Upper lobe of right lung (tissue), 1 donor: ENCODE results near the gene FEN1. TPM values are rescaled to one million over a fixed set of nuclear protein-coding genes. Genes with fewer than 3 reads are reported as not detected.

ENCODE experiments used
- ATAC-seq: fragments of 200-7000 bp; cut with Tn5 transposase; one replicate; pipeline ENCODE4 v1.9.1; 2020; ENCODE audit warnings: mild to moderate bottlenecking, moderate library complexity
- DNase-seq: peaks from one replicate; pipeline ENCODE4 v3.0.0-alpha.2; 2020
- H3K27ac ChIP-seq: fragments of 200-600 bp; one replicate; pipeline ENCODE4 v1.8.0; 2022
- H3K27me3 ChIP-seq: fragments of 200-600 bp; one replicate; pipeline ENCODE4 v1.8.0; 2022; ENCODE audit warnings: mild to moderate bottlenecking
- H3K36me3 ChIP-seq: fragments of 200-600 bp; one replicate; pipeline ENCODE4 v1.8.0; 2022
- H3K4me1 ChIP-seq: fragments of 200-600 bp; one replicate; pipeline ENCODE4 v1.8.0; 2022
- H3K4me3 ChIP-seq: fragments of 200-600 bp; one replicate; pipeline ENCODE4 v1.8.0; 2022; ENCODE audit warnings: mild to moderate bottlenecking
- H3K9me3 ChIP-seq: fragments of 200-600 bp; one replicate; pipeline ENCODE4 v1.8.0; 2022
- intact Hi-C: fragments of 100-400 bp; cut with DNase I; formaldehyde crosslinking; loops from one replicate; pipeline ENCODE4 v1.11.0; 2022
- total RNA-seq: library from RNA; stranded (reverse); fragmentation: NEBNext Ultra II Directional; extraction: Animal tissue kit (Norgen Biotek cat#: 25700); gene quantifications from one replicate; pipeline ENCODE4 v1.2.1, GENCODE V29; 2021
- TF ChIP-seq, protein P1 (sequence below): fragments of 200-600 bp; IDR thresholded peaks from one replicate; pipeline ENCODE4 v1.8.0; 2022; ENCODE audit warnings: antibody characterized with exemption
- donor health status: DM: no; HTN: yes; CAD: no; lungs with severe emphysema.

FEN1 gene
- total RNA-seq, 1 donor from 2014 or later = 4.9 TPM

DNA sequence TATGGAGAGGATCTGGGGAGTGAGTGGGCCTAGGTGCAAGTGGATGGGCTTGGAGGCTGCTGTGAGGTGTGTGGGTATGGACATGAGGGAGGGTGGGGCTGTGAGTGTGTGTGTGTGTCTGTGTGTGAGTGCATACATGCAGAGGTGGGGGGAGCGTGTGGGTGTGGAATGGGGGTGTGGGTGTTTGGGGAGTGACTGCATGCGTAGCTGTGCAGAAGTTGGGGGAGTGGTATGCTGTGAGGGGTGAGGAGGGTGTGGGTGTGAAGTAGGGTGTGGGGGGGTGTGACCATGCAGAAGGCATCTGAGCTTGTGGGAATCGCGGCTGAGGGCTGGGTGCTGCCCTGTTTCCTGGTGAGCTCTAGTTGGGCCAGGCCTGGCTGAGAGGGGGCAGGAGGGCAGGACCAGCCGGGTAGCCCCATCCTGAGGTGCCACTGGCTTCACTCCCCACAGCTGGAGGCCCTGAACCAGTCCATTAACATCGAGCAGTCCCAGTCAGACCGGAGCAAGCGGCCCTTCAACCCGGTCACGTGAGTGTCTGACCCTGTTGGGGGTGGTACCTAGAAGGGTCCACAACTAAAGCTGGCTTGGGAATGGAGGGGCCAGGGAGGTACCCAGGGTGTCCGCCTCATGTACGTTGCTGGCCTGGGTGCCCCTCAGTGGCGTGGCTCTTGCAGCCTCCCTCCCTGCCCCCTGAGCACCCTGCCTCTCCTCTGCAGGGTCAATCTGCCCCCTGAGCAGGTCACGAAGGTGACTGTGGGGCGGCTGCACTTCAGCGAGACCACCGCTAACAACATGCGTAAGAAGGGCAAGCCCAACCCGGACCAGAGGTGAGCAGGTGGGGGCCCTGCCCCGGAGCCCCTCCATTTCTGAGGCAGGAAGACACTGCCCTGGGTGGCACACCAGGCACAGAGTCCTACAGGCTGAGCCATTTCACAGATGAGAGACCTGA, 16.8 kb upstream of the FEN1 start:
- H3K4me1 ChIP-seq = peaks cover 5% of the 10 kb centered on the region
- H3K9me3 ChIP-seq = no peaks in the 10 kb centered on the region
- intact Hi-C loops = no loop called here
- TF ChIP-seq, protein P1, sequence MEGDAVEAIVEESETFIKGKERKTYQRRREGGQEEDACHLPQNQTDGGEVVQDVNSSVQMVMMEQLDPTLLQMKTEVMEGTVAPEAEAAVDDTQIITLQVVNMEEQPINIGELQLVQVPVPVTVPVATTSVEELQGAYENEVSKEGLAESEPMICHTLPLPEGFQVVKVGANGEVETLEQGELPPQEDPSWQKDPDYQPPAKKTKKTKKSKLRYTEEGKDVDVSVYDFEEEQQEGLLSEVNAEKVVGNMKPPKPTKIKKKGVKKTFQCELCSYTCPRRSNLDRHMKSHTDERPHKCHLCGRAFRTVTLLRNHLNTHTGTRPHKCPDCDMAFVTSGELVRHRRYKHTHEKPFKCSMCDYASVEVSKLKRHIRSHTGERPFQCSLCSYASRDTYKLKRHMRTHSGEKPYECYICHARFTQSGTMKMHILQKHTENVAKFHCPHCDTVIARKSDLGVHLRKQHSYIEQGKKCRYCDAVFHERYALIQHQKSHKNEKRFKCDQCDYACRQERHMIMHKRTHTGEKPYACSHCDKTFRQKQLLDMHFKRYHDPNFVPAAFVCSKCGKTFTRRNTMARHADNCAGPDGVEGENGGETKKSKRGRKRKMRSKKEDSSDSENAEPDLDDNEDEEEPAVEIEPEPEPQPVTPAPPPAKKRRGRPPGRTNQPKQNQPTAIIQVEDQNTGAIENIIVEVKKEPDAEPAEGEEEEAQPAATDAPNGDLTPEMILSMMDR = no peak
- no peaks in the 10 kb centered on the region for H3K36me3 ChIP-seq
- no peak overlapping the region for H3K4me3 ChIP-seq
- peak; percentile 6 for ATAC-seq
- no peak overlapping the region for H3K27ac ChIP-seq
- H3K27me3 ChIP-seq = no peaks in the 10 kb centered on the region
- no peak for DNase-seq

DNA sequence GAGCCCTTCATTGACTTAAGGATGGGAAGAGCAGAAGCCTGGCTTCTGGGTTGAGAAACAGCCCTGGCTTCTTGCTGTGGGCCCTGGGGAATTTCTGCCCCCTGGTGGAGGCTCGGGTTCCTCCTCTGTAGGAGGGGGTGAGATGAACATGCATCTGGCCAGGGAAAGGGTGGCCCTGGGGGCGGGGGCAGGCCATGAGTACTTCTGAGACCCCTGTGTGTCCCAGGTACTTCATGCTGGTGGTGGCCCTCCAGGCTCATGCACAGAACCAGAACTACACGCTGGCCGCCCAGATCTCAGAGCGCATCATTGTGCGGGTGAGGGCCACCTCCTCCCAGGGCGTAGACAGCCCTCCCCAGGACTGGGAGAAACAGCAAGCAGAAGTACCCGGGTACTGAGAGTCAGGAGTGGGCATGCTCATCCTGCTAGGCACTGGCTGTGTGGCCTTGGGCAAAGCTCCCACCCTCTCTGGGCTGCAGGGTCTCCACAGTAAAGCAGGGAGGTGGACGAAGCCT, 16.1 kb upstream of the FEN1 start:
- H3K27me3 ChIP-seq = no peaks in the 10 kb centered on the region
- DNase-seq (peak; percentile 76), ATAC-seq (peak; percentile 43)
- H3K4me3 ChIP-seq = no peak overlapping the region
- no peak overlapping the region for H3K27ac ChIP-seq
- H3K36me3 ChIP-seq = no peaks in the 10 kb centered on the region
- peaks cover 5% of the 10 kb centered on the region for H3K4me1 ChIP-seq
- no peaks in the 10 kb centered on the region for H3K9me3 ChIP-seq
- intact Hi-C loops = no loop called here
- TF ChIP-seq, protein P1 = peak; percentile 62

DNA sequence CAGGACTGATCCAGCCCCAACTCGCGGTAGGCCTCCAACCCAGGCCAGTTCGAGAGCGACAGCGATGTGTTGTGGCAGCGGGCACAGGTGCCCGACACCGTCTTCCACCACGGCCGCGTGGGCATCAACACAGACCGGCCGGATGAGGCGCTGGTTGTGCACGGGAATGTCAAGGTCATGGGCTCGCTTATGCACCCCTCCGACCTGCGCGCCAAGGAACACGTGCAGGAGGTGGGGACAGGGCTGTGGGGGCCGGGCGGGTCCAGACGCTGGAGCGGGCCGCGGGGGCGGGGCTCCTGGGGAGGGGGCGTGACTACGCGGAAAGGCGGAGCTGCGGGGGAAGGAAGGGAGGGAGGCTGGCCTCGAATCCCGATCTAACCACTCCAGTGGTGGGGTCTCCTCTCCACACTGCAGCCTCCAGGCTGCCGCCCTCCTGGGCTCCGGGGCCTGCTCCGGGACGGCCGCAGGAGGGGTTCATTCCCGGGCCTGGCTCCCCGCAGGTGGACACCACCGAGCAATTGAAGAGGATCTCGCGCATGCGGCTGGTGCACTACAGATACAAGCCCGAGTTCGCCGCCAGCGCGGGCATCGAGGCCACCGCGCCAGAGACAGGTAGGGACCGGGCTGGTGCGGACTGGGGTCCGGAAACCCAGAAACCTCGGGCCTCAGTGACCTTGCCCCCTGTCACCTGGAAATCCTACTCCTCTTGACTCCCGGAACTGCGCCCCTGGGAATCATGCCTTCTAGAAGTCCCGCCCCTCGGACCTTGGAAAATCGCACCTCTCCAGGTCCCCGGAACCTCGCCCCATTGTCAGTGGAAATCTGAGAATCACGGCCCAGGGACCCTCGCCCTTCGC, 15.2 kb upstream of the FEN1 start:
- ATAC-seq = peak; percentile 28

DNA sequence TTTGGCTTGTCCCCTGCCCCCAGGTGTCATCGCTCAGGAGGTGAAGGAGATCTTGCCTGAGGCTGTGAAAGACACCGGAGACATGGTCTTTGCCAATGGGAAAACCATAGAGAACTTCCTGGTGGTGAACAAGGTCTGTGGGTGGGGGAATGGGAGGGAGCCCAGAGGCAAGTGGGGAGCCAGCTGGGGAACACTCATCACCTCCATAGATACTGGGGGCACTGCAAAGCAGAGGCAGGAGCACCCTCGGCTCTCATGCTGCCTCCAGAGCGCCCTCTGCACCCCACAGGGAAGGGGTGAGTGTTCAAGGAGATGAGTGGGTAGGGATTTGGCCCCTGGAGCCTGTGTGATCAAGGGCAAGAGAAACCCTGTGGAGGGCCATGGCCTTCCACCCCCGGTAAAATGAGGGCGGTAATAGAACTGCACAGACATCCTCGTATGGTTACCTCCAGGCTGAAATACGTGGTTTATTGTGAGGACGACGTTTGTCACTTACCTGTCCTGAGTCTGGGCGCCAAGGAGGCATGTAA, 14.3 kb upstream of the FEN1 start:
- Histone ChIP-seq H3K4me1 (peaks cover 3% of the 10 kb centered on the region), H3K4me3 (no peak overlapping the region), H3K9me3 (no peaks in the 10 kb centered on the region), H3K27ac (no peak overlapping the region), H3K27me3 (no peaks in the 10 kb centered on the region), H3K36me3 (no peaks in the 10 kb centered on the region)
- intact Hi-C loops = no loop called here
- ATAC-seq = no peak
- TF ChIP-seq, protein P1 = no peak
- DNase-seq = no peak

More for the DNA sequence above, 15.2 kb upstream of the FEN1 start:
- peak overlapping the region; percentile 16 for H3K4me3 ChIP-seq
- no peak overlapping the region for H3K27ac ChIP-seq
- TF ChIP-seq, protein P1 = no peak
- no peaks in the 10 kb centered on the region for H3K9me3 ChIP-seq
- no peaks in the 10 kb centered on the region for H3K36me3 ChIP-seq
- DNase-seq = no peak
- H3K4me1 ChIP-seq = peaks cover 3% of the 10 kb centered on the region
- intact Hi-C loops = no loop called here
- H3K27me3 ChIP-seq = no peaks in the 10 kb centered on the region

DNA sequence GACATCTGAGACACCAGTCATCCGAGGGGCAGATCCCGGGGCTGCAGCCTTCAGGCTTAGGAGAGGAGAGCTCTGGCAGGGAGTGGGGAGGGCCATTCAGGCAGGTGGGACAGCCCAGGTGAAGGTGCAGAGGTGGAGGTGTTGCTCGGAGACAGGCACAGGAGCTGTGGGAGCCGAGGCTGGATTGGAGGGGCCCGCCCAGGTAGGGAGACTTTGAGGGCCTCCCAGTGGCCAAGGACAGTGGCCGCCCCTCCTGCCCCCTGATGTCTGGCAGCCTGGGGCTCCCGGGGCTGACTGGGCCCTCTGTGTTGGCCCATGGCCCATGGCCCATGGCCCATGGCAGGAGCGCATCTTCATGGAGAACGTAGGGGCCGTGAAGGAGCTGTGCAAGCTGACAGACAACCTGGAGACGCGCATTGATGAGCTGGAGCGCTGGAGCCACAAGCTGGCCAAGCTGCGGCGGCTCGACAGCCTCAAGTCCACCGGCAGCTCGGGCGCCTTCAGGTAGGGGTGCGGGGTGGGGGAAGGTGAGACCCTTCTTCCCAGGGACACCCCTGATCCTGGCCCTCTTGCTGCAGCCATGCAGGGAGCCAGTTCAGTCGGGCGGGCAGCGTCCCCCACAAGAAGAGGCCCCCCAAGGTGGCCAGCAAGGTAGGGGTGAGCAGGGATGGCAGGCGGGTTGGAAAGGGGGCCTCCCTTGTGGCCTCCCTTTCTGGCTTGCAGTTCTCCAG, 13.6 kb upstream of the FEN1 start:
- H3K27me3 ChIP-seq = no peaks in the 10 kb centered on the region
- no peak for DNase-seq
- H3K9me3 ChIP-seq = no peaks in the 10 kb centered on the region
- intact Hi-C loops = no loop called here
- H3K4me1 ChIP-seq = peaks cover 3% of the 10 kb centered on the region
- H3K4me3 ChIP-seq = no peak overlapping the region
- no peak for ATAC-seq
- TF ChIP-seq, protein P1 = no peak
- no peak overlapping the region for H3K27ac ChIP-seq
- peaks cover under 1% of the 10 kb centered on the region for H3K36me3 ChIP-seq
